Heart right ventricle (tissue), 16 donors: Measurements from ENCODE around the gene CEP126. TPM values are rescaled to one million over a fixed set of nuclear protein-coding genes. Genes with fewer than 3 reads are reported as not detected.

Source experiments
- ATAC-seq, 8 donors: fragments of 200-7000 bp; cut with Tn5 transposase; one replicate each; pipeline ENCODE4 v1.9.1; 2020; ENCODE audit warnings: mild to moderate bottlenecking in 8 of 8, moderate library complexity in 8 of 8, moderate number of reproducible peaks in 1 of 8
- DNase-seq, 2 donors: peaks; one replicate each; pipeline ENCODE4 v3.0.0-alpha.2; 2020
- H3K27ac ChIP-seq, 10 donors: fragments of 200-600 bp; sonication (generic) in 2 of 10; one replicate each; pipeline versions ENCODE4 v1.5.0 to v1.8.0; 2020 to 2022; ENCODE audit warnings: mild to moderate bottlenecking in 3 of 10
- H3K27me3 ChIP-seq, 7 donors: fragments of 200-600 bp; one replicate each; pipeline ENCODE4 v1.8.0; 2021 to 2022; ENCODE audit warnings: mild to moderate bottlenecking in 2 of 7
- H3K36me3 ChIP-seq, 9 donors: fragments of 200-600 bp; sonication (generic) in 1 of 9; one replicate each; pipeline versions ENCODE4 v1.5.0 to v1.8.0; 2020 to 2022; ENCODE audit warnings: mild to moderate bottlenecking in 2 of 9
- H3K4me1 ChIP-seq, 9 donors: fragments of 200-600 bp; sonication (generic) in 1 of 9; one replicate each; pipeline versions ENCODE4 v1.5.0 to v1.8.0; 2020 to 2022; ENCODE audit warnings: mild to moderate bottlenecking in 4 of 9
- H3K4me3 ChIP-seq, 10 donors: fragments of 200-600 bp; sonication (generic) in 2 of 10; one replicate each; pipeline versions ENCODE4 v1.5.0 to v1.8.0; 2020 to 2022; ENCODE audit warnings: mild to moderate bottlenecking in 7 of 10, moderate library complexity in 2 of 10
- H3K9me3 ChIP-seq, 11 donors: fragments of 200-600 bp in 10 of 11; sonication (generic) in 2 of 11; one replicate each; pipeline versions ENCODE4 v1.5.0 to v1.8.0; 2013 to 2022; ENCODE audit warnings: mild to moderate bottlenecking in 2 of 11, control low read depth in 1 of 11, moderate library complexity in 1 of 11
- CTCF ChIP-seq, 9 donors: fragments of 200-600 bp; sonication (generic) in 2 of 9; IDR thresholded peaks; one replicate each; pipeline versions ENCODE4 v1.5.0 to v1.8.0; 2021 to 2022; ENCODE audit warnings: antibody characterized with exemption in 9 of 9, mild to moderate bottlenecking in 5 of 9, moderate library complexity in 1 of 9
- WGBS, 2 donors: extraction: QIAGEN DNeasy Blood & Tissue Kit; methylation state at CpG; one replicate each; pipeline ENCODE4 v1.1.7; 2013; ENCODE audit warnings: inconsistent platforms in 1 of 2; 5-methylcytosine and 5-hydroxymethylcytosine counted together
- intact Hi-C, 10 donors: fragments of 100-400 bp; cut with DNase I; formaldehyde crosslinking; loops; one replicate each; pipeline versions ENCODE4 v1.11.1 to v1.14.2; 2022
- polyA plus RNA-seq, 2 donors: library from polyadenylated mRNA; stranded (reverse); fragments of 200-250 nt; gene quantifications; one replicate each; pipeline ENCODE4 v1.2.3, GENCODE V29; 2013
- total RNA-seq, 10 donors: library from RNA; stranded (reverse); fragmentation: NEBNext Ultra II Directional in 3 of 10; extraction: Animal tissue kit (Norgen Biotek cat#: 25700) in 3 of 10; gene quantifications; one replicate each; pipeline versions ENCODE4 v1.2.1 to v1.2.4, GENCODE V29; 2021 to 2023
- donor health status: Arrhythmogenic right ventricular cardiomyopathy.
- donor health status: ischemic (EF 13 %, LVEDD 7.1; RV severe dilation, severe dysfunction).
- donor health status: healthy with polysubstance abuse.
- donor health status: DM: no; HTN: yes; CAD: no.
- donor health status: DM: no; HTN: no; CAD: no.
- donor health status: ischemic (EF 25% LVEDD 6.9; RV normal size, moderate dysfunction).
- donor health status: ischemic (EF 25% LVEDD 5.7; RV mildly dilated, moderate dysfunction).
- donor health status: healthy.
- donor health status: DM: yes; HTN: yes; CAD: no.
- donor health status: Ischemic cardiomyopathy.
- donor health status: ischemic (EF 35%, LVEDD 5.7; RV mildly dilated, moderate dysfunction).
- donor health status: nonischemic (EF 11% LVEDD 7.7; RV severe dilation, severe dysfunction).
- donor health status: DM: yes; HTN: yes; CAD: no.
- donor health status: PGD.
- donor health status: ischemic (EF 29% LVEDD 5.4; RV normal size, mild dysfunction).
- donor health status: nonischemic (EF 23%, LVEDD 6.1; RV moderate dilation, normal function).

CEP126 gene
- total and polyA plus RNA-seq, 12 donors = 0.25 to 2.5 (median 1.2) TPM

GRCh38 chr11:101916422-101916821 lies 1.6 kb downstream of the CEP126 start, which contains the start of gene ANGPTL5:
ANGPTL5 (minus strand) TSS chr11:101916522; CDS start chr11:101907909, 8,613 bp downstream.
- ATAC-seq (no peak), DNase-seq (no peak)
- Histone ChIP-seq H3K9me3 (no peaks in the 10 kb centered on the region), H3K4me3 (peak within 1 kb of the TSS; percentile 41 to 87 (median 73)), H3K27ac (peak within 1 kb of the TSS in 9 of 10 donors; percentile 65 to 85 (median 75)), H3K4me1 (peaks cover 0 to 32% (median 18%) of the 10 kb centered on the region in 9 donors), H3K36me3 (peaks cover 0 to 4% (median 0%) of the 10 kb centered on the region in 9 donors), H3K27me3 (no peaks in the 10 kb centered on the region)
- intact Hi-C loops = loop anchor here in 1 of 10 donors (10.0 kb wide), 1 partner anchor 88 kb away; no protein-coding TSS in a partner anchor
- TF ChIP-seq CTCF (IDR thresholded peaks at IDR 0.05) = no peak
- 69 to 74% methylated on average over 2 of the region's 2 CpGs for WGBS, 2 donors

- ATAC-seq = no peak
- peaks cover 0 to 4% (median 0%) of the 10 kb centered on the region in 9 donors for H3K36me3 ChIP-seq
- H3K27me3 ChIP-seq = no peaks in the 10 kb centered on the region
- H3K9me3 ChIP-seq = no peaks in the 10 kb centered on the region
- no peak overlapping the region for H3K27ac ChIP-seq
- peaks cover 0 to 32% (median 18%) of the 10 kb centered on the region in 9 donors for H3K4me1 ChIP-seq
- intact Hi-C loops = loop anchor here in 1 of 10 donors (10.0 kb wide), 1 partner anchor 88 kb away; no protein-coding TSS in a partner anchor
- no peak for TF ChIP-seq CTCF (IDR thresholded peaks at IDR 0.05)
- H3K4me3 ChIP-seq = no peak overlapping the region
- no peak for DNase-seq
Observed at GRCh38 chr11:101917226-101917625, 2.4 kb downstream of the CEP126 start.

- intact Hi-C loops = no loop called here
- TF ChIP-seq CTCF (IDR thresholded peaks at IDR 0.05) = no peak
- DNase-seq (no peak), ATAC-seq (no peak)
- WGBS, 2 donors = 100% methylated on average over 1 of the region's 1 CpG
- peaks cover 0 to 4% (median 0%) of the 10 kb centered on the region in 9 donors for H3K36me3 ChIP-seq
- no peak overlapping the region for H3K27ac ChIP-seq
- no peaks in the 10 kb centered on the region for H3K27me3 ChIP-seq
- H3K4me3 ChIP-seq = no peak overlapping the region
- H3K9me3 ChIP-seq = no peaks in the 10 kb centered on the region
- peaks cover 0 to 7% (median 0%) of the 10 kb centered on the region in 9 donors for H3K4me1 ChIP-seq
Observed at GRCh38 chr11:101920992-101921391, 6.2 kb downstream of the CEP126 start.

- no peak overlapping the region for H3K27ac ChIP-seq
- no peak for ATAC-seq
- 95 to 96% methylated on average over 2 of the region's 2 CpGs for WGBS, 2 donors
- H3K4me1 ChIP-seq = no peaks in the 10 kb centered on the region
- H3K4me3 ChIP-seq = no peak overlapping the region
- peaks cover 0 to 4% (median 0%) of the 10 kb centered on the region in 9 donors for H3K36me3 ChIP-seq
- no peak for DNase-seq
- intact Hi-C loops = no loop called here
- TF ChIP-seq CTCF (IDR thresholded peaks at IDR 0.05) = no peak
- H3K9me3 ChIP-seq = peaks cover 0 to 7% (median 0%) of the 10 kb centered on the region in 11 donors
- H3K27me3 ChIP-seq = no peaks in the 10 kb centered on the region
Observed at GRCh38 chr11:101923554-101923953, 8.7 kb downstream of the CEP126 start.
